ENCODE results near the gene PHF1.
"Not testable (repeated sequence)": the region's sequence is repeated elsewhere in the genome, so short reads cannot be mapped to it uniquely, and the experiment has no call there.

PHF1 gene

DNA sequence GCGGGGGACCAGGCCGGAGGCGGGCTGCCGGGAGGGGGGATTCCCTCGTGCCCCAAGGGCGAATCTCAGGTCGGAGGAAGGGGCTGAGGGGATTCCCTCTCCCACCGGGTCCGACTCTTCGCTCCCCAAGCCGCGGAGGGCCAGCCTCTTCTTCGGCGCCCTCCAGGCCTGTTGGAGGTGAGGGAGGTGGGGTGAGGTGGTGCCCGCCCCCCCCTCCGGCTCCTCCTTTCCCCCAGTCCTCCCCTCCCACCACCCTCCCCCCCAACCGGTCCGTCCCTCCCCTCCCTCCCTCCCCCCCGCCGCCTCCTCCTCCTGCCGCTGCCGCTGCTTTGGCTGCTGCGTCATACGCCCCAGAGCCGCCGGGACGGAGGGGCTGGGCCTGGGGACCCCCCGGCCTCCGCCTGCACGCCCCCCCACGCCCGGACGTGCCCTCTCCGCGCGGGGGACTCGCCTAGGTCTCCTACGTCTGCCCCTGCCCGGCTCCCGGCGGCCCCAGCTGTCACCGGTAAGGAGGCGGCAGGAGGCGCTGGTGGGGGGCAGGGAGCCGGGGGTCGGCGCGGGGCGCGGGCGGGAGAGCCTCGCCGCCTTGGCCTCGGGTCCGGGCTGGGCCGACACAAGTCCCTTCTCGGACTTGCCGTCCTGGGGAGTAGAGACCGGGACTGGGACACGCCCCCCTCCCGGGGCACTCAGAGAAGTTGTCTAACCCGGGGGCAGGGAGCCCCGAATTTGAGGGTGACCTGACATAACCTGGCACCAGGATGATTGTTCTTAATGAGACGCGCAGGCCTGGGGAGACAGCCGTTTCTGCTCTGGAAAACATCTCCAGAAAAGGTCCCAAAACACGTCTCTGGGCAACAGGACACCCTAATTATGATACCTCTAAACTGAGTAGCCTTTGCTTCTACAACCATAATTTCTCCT, at the start of gene PHF1:
Gene PHF1 (plus strand): TSS at position 304 of the 921 bp plus-strand sequence. CDS start 1,250 bp downstream, outside the sequence.
- peak; percentile 75 for DNase-seq

DNA sequence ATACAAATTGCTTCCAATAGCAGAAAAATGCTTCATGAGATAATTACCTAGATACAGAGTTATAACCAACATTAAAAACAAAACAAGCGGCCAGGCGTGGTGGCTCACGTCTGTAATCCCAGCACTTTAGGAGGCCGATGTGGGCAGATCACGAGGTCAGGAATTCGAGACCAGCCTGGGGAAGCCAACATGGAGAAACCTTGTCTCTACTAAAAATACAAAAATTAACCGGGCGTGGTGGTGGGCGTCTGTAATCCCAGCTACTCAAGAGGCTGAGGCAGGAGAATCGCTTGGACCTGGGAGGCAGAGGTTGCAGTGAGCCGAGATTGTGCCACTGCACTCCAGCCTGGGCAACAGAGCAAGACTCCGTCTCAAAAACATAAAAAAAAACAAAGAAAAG, 47.3 kb upstream of the PHF1 start:
- not testable (repeated sequence) for DNase-seq

DNA sequence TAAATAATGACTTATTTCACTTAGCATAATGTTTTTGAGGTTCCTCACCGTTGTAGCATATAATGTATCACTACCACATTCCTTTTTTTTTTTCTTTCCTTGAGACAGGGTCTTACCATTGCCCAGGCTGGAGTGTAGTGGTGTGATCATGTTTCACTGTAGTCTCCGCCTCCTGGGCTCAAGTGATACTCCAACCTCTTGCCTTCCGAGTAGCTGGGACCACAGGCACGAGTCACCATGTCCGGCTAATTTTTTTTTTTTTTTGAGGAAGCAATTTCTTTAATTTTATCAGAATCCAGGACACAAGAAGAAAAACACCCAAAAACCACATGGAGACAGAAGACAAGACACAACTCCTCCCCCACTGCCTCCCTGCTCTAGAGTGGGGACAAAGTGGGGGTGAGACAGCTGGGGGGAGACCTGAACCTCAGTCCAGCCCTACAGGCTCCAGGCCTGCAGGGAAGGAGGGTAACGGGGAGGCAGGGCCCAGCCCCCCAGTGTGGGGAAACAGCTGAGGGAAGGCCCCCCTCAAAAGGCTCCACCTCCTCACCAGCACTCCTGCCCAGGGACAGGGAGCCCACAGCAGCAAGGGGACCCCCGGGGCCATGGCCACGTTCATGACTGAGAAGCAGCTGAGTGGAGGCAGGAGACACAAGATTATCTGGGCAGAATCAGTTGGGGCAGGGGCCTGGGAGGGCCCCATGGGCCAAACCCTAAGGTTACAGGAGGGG, 46.2 kb upstream of the PHF1 start:
- DNase-seq = not testable (repeated sequence)

DNA sequence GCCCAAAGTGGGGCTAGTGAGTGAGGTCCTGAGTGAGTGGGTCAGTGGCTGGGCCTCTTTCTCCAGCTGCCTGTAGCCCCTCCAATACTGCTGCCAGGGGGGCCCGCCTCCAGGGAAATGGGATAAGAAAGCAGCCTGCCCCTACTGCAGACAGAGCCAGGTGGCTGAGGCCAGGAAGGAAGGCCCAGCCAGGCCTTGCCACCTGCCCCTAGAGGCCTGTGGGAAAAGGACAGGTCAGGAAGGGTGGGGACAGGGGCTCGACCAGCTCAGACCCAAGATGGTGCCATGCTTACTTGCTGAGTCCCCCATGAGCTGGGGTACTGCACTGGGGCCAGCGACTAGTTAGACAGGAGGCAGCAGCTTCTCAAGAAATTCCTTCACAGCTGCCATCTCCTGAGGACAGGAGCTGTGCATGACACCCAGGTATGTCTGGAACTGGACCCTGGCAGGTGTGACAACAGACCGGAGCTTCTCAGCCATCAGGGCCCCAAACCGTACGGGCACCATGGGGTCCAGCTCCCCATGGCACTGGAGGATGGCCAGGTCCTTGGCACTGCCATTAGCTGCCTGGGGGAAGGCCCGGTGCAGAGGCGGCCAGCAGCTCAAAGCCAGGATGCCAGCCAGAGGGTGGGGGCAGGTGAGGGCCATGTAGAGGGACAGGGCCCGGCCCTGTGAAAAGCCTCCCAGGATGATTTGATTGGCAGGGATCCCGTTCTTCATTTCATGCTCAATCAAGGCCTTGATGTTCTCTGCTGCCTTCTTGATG, 45.4 kb upstream of the PHF1 start:
- DNase-seq = not testable (repeated sequence)

DNA sequence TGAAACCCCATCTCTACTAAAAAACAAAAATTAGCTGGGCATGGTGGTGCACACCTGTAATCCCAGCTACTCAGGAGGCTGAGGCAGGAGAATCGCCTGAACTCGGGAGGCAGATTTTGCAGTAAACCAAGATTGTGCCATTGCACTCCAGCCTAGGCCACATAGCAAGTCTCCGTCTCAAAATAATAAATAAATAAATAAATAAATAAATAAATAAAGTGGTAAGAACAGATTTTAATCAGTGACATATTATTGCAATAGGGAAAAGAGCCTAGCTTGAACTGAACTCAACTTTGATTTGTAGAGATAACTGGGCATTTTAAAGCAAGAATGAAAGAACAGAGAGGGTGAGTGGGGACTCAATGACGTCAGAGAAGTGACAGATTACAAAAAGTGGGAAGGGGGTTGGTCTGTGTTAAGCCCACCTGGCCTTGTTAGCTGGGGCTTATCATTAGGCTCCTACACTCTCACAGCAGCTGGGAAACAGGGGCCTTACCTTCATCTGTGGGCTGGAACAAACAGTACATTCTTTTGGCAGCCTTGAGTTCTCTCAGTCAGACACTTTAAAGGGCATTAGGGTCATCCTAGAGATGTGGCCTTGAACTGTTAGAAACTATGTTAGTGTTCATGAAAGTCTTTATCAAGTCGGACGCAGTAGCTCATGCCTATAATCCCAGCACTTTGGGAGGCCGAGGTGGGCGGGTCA, 43.7 kb upstream of the PHF1 start:
- no peak for DNase-seq

DNA sequence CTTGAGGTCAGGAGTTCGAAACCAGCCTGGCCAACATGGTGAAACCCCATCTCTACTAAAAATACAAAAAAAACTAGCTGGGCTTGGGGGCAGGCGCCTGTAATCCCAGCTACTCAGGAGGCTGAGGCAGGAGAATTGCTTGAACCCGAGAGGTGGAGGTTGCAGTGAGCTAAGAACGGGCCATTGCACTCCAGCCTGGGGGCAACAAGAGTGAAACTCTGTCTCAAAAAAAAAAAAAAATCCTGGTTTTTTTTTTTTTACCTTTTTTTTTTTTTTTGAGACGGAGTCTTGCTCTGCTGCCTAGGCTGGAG, 43.1 kb upstream of the PHF1 start:
- not testable (repeated sequence) for DNase-seq

DNA sequence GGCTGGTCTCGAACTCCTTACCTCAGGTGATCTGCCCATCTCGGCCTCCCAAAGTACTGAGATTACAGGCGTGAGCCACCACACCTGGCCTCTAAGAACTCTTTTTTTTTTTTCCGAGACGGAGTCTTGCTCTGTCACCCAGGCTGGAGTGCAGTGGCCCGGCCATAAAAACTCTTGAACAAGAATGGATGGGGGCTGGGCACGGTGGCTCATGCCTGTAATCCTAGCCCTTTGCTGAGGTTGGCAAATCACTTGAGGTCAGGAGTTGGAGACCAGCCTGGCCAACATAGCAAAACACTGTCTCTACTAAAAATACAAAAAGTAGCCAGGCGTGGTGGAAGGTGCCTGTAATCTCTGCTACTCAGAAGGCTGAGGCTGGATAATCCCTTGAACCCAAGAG, 38.9 kb upstream of the PHF1 start:
- DNase-seq = not testable (repeated sequence)

DNA sequence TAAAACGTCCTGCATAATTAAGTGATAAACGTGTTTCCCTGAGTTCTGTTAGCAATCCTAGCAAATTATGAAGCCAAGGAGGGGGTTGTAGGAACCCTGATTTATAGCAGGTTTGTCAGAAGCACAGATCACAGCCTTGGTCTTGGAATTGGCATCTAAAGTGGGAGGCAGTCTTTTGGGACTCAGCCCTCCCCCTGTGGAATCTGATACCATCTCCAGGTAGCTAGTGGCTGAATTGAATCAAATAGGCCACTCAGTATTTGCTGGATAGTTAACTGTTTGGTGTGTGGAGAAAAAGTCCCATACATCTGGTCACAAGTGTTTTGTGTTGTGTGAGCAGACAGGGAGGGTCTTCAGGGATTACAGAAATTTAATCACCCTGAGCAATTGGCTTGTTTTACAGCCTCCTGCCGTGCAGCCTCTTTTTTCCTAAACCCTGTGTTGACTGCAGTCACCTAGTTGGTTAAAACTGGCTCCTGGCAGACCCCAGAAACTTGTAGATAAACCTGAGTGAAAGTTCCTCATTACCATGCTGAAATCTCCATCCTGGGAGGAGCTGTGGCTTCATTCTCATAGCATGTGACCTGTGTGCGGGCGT, 38.2 kb upstream of the PHF1 start:
- DNase-seq = no peak

DNA sequence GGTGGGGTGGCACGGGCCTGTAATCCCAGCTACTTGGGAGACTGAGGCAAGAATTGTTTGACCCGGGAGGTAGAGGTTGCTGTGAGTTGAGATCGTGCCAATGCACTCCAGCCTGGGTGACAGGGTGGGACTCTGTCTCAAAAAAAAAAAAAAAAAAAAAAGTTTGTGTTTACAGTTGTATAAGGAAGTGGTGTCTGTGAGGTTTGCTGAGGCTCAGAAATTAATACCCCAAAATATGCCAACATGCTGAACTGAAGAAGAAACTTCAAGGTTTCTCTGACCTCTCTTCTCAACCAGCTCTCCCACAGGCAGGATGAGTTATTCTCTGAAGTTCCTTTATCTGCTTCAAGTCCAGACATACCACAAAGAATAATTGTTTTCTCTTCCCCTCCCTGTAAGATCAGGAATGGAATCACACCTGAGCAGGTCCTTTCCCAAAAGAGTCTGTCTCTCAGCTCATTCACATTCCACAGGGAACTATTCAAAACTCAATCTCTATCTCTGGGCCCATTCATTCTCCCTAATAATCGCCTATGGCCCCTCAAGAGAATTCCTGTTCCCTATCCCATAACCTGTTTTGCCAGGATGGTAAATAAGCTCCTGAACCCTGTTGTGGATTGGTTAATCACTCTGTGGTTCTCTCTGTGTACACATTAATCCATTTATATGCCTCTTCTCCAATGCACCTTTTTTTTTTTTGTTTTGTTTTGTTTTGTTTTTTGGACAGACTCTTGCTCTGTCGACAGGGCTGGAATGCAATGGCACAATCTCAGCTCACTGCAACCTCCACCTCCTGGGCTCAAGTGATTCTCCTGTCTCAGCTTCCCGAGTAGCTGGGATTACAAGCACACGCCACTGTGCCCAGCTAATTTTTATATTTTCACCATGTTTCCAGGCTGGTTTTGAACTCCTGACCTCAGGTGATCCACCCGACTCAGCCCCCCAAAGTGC, 36.6 kb upstream of the PHF1 start:
- no peak for DNase-seq

DNA sequence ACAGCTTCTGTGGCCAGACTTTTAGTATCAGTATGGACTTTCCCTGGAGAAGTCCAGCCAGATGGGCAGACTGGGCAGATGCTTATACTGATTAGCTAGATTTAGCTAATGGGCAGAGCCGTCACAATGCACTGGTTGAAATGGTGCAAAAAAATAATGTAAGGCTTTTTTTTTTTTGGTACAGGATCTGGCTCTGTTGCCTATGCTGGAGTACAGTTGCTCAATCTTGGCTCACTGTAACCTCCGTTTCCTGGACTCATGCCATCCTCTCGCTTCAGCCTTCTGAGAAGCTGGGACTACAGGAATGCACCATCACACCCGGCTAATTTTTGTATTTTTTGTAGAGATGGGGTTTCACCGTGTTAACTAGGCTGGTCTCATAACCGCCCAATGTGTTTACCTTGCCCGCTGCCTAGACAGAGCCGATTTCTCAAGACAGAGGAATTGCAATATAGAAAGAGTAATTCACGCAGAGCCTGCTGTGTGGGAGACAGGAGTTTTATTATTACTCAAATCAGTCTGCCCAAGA, 35.6 kb upstream of the PHF1 start:
- no peak for DNase-seq

DNA sequence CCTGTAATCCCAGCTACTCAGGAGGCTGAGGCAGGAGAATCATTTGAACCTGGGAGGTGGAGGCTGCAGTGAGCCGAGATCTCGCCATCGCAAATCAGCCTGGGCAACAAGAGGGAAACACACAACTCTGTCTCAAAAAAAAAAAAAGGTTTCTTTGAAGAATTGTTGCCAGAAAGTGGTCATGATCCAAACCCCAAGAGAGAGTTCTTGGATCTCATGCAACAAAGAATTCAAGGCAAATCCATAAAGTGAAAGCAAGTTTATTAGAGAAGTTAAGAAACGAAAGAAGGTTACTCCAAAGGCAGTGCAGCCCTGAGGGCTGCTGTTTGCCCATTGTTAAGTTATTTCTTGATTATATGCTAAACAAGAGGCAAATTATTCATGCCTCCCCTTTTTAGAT, 33.6 kb upstream of the PHF1 start:
- DNase-seq = no peak

DNA sequence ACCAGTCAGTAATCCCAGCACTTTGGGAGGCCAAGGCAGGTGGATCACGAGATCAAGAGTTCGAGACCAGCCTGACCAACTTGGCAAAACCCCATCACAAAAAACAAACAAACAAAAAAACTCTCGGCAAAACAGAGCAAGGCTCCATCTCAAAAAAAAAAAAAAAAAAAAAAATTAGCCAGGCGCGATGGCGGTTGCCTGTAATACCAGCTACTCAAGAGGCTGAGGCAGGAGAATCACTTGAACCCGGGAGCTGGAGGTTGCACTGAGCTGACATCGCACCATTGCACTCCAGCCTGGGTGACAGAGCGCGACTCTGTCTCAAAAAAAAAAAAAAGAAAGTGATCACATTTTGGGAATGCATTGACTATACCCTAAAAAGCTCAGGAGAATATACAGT, 31.6 kb upstream of the PHF1 start:
- DNase-seq = not testable (repeated sequence)

DNA sequence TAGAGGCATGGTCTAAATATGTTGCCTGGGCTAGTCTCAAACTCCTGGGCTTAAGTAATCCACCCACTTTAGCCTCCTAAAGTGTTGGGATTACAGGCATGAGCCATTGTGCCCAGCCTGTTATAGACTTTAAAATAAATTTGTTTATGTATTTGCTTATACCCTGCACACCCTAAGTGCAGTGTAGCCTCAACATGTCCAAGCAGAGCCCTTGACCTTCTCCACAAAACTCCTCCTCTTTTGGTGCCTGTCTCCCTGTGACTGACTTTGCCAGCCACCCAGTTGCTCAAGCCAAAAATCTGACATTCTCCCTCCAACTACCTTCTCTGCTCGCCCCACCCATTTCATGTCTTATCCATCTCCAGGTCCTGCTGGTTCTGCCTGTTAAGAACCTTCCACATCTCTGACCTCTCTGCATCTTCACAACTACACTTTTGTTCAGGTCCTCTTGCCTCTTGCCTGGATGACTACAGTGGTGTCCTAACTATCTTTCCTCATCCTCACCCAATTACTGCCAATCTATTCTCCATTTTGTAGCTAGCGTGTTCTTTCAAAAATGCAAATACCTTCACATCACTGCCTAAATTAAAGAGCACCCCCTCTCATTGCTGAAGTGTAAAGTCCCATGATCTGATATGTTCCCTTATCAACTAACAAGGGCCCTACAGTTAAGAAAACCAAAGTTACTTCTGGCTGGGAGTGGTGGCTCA, 30.4 kb upstream of the PHF1 start:
- DNase-seq = no peak

DNA sequence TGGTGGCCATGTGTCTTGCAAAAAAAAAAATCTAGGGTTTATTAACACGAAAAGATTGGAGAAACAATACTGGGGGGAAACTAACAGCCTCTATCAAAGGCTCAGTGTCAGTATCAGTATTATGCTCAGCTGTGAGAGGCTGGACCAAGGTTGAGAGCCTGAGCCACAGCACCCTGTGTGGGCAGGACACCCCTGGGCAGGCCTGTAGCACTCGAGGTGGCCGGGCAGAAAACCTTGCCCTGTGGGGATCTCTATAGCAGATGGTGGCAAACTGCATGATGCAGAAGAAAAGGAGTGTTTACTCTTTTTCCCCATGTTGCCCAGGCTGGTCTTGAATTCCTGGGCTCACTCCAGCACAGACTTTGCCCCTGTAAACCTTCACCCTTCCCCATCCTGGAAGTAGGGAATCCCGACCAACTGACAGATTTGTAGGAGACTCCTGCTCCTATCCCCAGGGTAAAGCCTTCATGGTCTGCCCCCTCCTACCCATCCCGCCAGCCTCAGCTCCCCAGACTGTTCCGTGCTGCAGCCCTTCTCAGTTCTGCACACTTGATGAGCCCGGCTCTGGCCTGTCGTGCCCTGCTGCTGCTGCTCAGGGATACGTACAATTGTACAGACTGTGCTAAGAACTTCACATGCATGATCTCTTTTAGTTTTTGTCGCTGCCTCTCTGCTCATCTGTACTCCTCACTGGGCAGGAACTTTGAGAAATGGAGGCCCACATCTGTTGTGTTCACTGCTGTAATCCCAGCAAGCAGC, 27.2 kb upstream of the PHF1 start:
- DNase-seq = no peak

DNA sequence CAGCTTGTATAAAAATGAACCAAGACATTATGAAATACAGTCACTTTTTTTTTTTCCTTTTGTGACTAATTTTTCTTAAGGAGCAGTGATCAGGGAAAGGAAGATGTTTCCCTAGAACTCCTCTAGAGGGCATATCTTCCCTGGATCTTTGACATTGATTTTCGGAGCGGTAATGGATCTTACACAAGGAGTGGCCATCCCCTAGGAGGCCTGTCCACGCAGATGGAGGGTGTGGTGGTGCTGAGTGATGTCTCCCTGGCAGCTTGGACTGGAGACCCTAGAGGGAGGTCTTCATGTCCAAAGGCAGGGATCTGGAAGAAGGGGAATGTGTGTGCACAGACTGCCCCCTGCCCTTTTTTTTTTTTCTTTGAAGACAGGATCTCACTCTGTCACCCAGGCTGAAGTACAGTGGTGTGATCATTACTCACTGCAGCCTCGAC, 26.2 kb upstream of the PHF1 start:
- no peak for DNase-seq

DNA sequence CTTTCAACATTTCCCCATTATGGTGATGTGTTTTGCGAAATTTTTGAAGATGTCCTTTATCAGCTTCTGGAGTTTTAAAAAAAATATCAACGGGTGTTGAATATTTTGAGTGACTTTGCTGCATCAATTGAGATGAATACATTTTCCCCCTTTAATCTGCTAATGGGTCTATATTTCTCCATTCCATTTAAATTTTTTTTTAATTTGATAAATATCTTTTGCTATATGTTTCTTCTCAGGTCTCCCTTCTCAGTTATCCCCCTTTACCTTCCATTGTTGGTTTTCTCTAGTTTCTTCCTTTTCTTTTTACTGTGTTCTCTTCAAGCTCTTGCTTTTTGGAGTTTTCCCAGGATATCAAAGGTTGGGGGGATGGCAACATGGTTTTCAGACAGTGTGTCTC, 20.6 kb upstream of the PHF1 start:
- no peak for DNase-seq

DNA sequence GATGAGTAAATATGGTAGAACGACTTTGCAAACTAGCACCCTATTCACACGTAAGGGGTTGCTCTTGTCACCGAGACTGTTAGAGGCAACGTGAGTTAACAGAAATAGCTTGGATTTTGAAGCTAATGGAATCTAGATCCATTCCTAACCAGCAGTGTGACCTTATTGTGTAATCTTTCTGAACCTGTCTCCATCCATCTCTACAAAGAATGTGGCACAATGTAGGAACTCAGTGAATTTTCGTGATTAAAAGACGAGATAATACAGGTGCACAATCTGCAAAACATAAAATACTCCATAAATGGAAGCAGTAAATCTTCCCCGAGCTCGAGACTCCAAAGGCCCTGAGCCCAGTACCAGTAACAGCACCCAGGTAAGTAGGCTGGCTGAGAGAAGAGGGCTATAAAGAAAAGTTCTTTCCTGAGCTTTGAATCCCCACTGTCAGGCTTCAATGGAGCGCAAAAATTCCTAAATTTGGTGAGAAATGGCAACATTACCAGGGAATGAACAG, 20.0 kb upstream of the PHF1 start:
- DNase-seq = no peak

DNA sequence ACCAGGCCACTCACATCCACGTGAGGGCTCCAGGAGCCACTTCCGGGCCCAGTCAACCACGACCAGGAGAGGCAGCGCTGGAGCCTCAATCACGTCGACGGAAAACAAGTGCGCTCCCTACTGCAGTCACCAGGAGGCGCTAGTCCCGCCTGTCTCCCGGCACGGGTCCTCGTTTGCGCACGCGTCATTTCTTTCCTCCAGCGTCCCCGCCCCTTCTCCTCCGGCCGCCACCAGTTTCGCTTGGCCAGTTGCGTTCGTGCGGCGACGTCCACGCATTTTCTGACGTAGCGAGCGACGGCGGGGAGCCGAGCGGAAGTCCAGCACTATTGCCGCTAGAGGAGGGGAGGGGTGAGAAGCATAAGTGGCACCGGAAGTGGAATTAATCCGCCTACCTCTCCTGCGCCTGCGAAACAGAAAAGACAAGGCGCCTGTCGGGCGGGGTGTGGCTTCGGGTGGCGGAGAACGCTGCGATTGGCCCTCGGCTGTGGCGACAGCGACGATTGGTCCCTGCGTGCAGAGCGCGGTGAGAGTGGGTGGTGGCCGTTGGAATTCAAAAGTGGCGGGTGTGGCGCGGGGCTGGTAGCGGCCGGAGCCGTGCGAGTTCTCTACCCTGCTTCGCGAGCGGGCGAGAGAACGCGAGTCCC, 19.4 kb upstream of the PHF1 start, which contains the start of gene KIFC1:
Gene KIFC1 (plus strand): TSS at position 546 of the 644 bp plus-strand sequence. CDS start 163 bp downstream, outside the sequence.
- peak; percentile 97 for DNase-seq

Measured in stimulated activated CD4-positive, alpha-beta T cell treated with anti-CD3 and anti-CD28 coated beads, Interleukin-4, amount 100 ng/mL, for 1 hour (primary cell).